ENCODE results near the gene ZNF621. TPM values are rescaled to one million over a fixed set of nuclear protein-coding genes. Genes with fewer than 3 reads are reported as not detected.

The ZNF621 gene
- total RNA-seq, 2 experiments from 2014 or later = 5.0 to 22.0 TPM

DNA sequence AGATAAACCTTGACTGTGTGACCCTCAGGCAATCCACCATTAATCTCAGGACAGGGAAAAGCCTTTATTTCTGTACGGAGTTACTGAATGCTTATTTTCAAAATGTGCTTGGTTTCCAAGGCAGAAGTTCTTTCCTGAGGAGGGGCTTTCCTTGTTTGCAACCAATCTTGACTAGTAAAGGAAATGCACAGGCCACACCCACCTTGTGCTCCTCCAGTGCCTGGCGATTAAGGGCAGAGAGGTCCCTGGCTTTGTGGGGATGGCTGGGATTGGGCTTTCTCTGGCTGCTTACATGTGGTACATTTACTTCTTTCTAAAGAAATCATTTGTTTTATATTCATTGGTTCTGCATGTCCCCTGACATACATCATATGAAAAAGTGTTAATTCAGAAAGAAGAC lies 47.8 kb downstream of the ZNF621 start:
- H3K4me3 ChIP-seq (ENCODE audit: low read depth, low read length, poor library complexity, severe bottlenecking) = no peak overlapping the region
- CTCF ChIA-PET (ENCODE audit: unreplicated experiment) = no interaction called here
- intact Hi-C loops (cut with micrococcal nuclease; ENCODE audit: unreplicated experiment) = no loop called here
- no peaks in the 10 kb centered on the region for H3K36me3 ChIP-seq (ENCODE audit: insufficient read depth, low read length)
- H3K4me1 ChIP-seq (ENCODE audit: insufficient read depth, low read length, poor library complexity, severe bottlenecking) = no peaks in the 10 kb centered on the region
- H3K4me2 ChIP-seq (ENCODE audit: low read length) = no peak overlapping the region
- no peak overlapping the region for H2AFZ ChIP-seq (ENCODE audit: low read length)
- TF ChIP-seq CTCF (conservative IDR thresholded peaks at IDR 0.05; ENCODE audit: low read length) = no peak
- no peak for TF ChIP-seq EZH2phosphoT487 (IDR thresholded peaks at IDR 0.05; ENCODE audit: borderline replicate concordance, low read depth, low read length)
- POLR2A ChIA-PET = interaction anchor here (0.6 kb wide), 2 partner anchors 262 to 606 kb away, joined by 3 to 4 read pairs; no protein-coding TSS in a partner anchor
- H3K9me2 ChIP-seq (ENCODE audit: insufficient read depth, low read length) = no peaks in the 10 kb centered on the region
- H4K20me1 ChIP-seq (ENCODE audit: insufficient read depth, low read length) = no peaks in the 10 kb centered on the region
- no peaks in the 10 kb centered on the region for H3K79me2 ChIP-seq (ENCODE audit: insufficient read depth, low read depth, low read length)
- BruUV-seq (replicated peaks) = no TSS peak
- H3K27ac ChIP-seq (ENCODE audit: low read depth, low read length, poor library complexity, severe bottlenecking) = no peak overlapping the region
- DNase-seq (ENCODE audit: low spot score) = no peak
- no peaks in the 10 kb centered on the region for H3K9me3 ChIP-seq (ENCODE audit: low read length)

GRCh38 chr3:40574050-40574449 lies 49.3 kb downstream of the ZNF621 start:
- H4K20me1 ChIP-seq (ENCODE audit: insufficient read depth, low read length) = no peaks in the 10 kb centered on the region
- BruUV-seq (replicated peaks) = no TSS peak
- no peak overlapping the region for H2AFZ ChIP-seq (ENCODE audit: low read length)
- no peak overlapping the region for H3K27ac ChIP-seq (ENCODE audit: low read depth, low read length, poor library complexity, severe bottlenecking)
- intact Hi-C loops (cut with micrococcal nuclease; ENCODE audit: unreplicated experiment) = no loop called here
- no peaks in the 10 kb centered on the region for H3K79me2 ChIP-seq (ENCODE audit: insufficient read depth, low read depth, low read length)
- no peaks in the 10 kb centered on the region for H3K9me3 ChIP-seq (ENCODE audit: low read length)
- TF ChIP-seq CTCF (conservative IDR thresholded peaks at IDR 0.05; ENCODE audit: low read length) (no peak), EZH2phosphoT487 (IDR thresholded peaks at IDR 0.05; ENCODE audit: borderline replicate concordance, low read depth, low read length) (no peak)
- no peaks in the 10 kb centered on the region for H3K9me2 ChIP-seq (ENCODE audit: insufficient read depth, low read length)
- H3K36me3 ChIP-seq (ENCODE audit: insufficient read depth, low read length) = no peaks in the 10 kb centered on the region
- H3K4me1 ChIP-seq (ENCODE audit: insufficient read depth, low read length, poor library complexity, severe bottlenecking) = no peaks in the 10 kb centered on the region
- ChIA-PET CTCF (ENCODE audit: unreplicated experiment) (no interaction called here), POLR2A (no interaction called here)
- DNase-seq (ENCODE audit: low spot score) = no peak
- no peak overlapping the region for H3K4me3 ChIP-seq (ENCODE audit: low read depth, low read length, poor library complexity, severe bottlenecking)
- no peak overlapping the region for H3K4me2 ChIP-seq (ENCODE audit: low read length)

- Histone ChIP-seq H3K4me2 (ENCODE audit: low read length) (no peak overlapping the region), H3K9me2 (ENCODE audit: insufficient read depth, low read length) (no peaks in the 10 kb centered on the region), H3K79me2 (ENCODE audit: insufficient read depth, low read depth, low read length) (no peaks in the 10 kb centered on the region), H2AFZ (ENCODE audit: low read length) (no peak overlapping the region), H3K36me3 (ENCODE audit: insufficient read depth, low read length) (no peaks in the 10 kb centered on the region), H4K20me1 (ENCODE audit: insufficient read depth, low read length) (no peaks in the 10 kb centered on the region), H3K27ac (ENCODE audit: low read depth, low read length, poor library complexity, severe bottlenecking) (no peak overlapping the region), H3K4me1 (ENCODE audit: insufficient read depth, low read length, poor library complexity, severe bottlenecking) (no peaks in the 10 kb centered on the region), H3K4me3 (ENCODE audit: low read depth, low read length, poor library complexity, severe bottlenecking) (no peak overlapping the region), H3K9me3 (ENCODE audit: low read length) (no peaks in the 10 kb centered on the region)
- no TSS peak for BruUV-seq (replicated peaks)
- no peak for DNase-seq (ENCODE audit: low spot score)
- intact Hi-C loops (cut with micrococcal nuclease; ENCODE audit: unreplicated experiment) = no loop called here
- no peak for TF ChIP-seq CTCF (conservative IDR thresholded peaks at IDR 0.05; ENCODE audit: low read length)
- no peak for TF ChIP-seq EZH2phosphoT487 (IDR thresholded peaks at IDR 0.05; ENCODE audit: borderline replicate concordance, low read depth, low read length)
- POLR2A ChIA-PET = no interaction called here
- CTCF ChIA-PET (ENCODE audit: unreplicated experiment) = no interaction called here
These were observed 49.9 kb downstream of the ZNF621 start for GRCh38 chr3:40574661-40575060.
